Measurements from ENCODE around the gene NAA60.

NAA60 gene

DNA sequence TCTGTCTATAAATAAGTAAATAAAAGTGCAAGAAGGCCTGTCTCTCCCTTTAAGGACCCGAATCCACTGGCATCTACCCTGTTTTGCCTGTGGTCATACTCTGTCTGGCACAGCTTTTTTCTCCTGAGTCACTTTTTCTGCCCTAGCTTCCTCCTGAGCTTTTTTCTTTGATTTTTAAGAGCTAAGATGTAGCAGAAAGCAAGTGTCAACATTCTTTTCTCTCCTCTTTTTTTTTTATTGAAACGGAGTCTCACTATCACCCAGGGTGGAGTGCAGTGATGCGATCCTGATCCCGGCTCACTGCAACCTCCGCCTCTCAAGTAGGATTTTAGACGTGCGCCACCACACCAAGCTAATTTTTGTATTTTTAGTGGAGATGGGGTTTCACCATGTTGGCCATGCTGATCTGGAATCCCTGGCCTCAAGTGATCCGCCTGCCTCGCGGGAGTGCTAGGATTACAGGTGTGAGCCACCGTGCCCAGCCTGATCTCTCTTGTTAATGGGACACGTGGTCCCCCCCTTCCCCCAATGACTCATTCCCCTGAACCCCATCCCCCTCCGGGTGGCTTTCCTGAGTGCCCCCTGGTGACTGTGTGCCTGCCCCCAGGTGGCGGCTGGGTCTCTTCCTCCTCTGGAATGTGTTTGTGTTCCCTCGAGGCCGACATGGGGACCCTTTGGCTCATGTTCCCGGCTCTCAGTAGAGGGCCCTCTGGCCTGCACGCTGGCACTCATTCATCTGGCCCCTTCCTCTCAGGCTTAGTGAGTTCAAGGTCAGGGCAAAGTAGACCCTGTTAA is 37.6 kb downstream of the NAA60 start:
- DNase-seq (ENCODE audit: low read depth, low spot score), result no peak
- no peak overlapping the region for H3K4me3 ChIP-seq (ENCODE audit: low read depth, low read length)
- POLR2A ChIA-PET, result interaction anchor here (0.6 kb wide), 1 partner anchor 31 kb away, joined by 4 read pairs; no protein-coding TSS in a partner anchor
- CTCF ChIA-PET, result interaction anchor here (1.1 kb wide), 1 partner anchor 9 kb away, joined by 3 read pairs; no protein-coding TSS in a partner anchor
- TF ChIP-seq, protein P1, sequence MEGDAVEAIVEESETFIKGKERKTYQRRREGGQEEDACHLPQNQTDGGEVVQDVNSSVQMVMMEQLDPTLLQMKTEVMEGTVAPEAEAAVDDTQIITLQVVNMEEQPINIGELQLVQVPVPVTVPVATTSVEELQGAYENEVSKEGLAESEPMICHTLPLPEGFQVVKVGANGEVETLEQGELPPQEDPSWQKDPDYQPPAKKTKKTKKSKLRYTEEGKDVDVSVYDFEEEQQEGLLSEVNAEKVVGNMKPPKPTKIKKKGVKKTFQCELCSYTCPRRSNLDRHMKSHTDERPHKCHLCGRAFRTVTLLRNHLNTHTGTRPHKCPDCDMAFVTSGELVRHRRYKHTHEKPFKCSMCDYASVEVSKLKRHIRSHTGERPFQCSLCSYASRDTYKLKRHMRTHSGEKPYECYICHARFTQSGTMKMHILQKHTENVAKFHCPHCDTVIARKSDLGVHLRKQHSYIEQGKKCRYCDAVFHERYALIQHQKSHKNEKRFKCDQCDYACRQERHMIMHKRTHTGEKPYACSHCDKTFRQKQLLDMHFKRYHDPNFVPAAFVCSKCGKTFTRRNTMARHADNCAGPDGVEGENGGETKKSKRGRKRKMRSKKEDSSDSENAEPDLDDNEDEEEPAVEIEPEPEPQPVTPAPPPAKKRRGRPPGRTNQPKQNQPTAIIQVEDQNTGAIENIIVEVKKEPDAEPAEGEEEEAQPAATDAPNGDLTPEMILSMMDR (IDR thresholded peaks at IDR 0.05; ENCODE audit: insufficient read depth, low read length, missing control alignments), result no peak

DNA sequence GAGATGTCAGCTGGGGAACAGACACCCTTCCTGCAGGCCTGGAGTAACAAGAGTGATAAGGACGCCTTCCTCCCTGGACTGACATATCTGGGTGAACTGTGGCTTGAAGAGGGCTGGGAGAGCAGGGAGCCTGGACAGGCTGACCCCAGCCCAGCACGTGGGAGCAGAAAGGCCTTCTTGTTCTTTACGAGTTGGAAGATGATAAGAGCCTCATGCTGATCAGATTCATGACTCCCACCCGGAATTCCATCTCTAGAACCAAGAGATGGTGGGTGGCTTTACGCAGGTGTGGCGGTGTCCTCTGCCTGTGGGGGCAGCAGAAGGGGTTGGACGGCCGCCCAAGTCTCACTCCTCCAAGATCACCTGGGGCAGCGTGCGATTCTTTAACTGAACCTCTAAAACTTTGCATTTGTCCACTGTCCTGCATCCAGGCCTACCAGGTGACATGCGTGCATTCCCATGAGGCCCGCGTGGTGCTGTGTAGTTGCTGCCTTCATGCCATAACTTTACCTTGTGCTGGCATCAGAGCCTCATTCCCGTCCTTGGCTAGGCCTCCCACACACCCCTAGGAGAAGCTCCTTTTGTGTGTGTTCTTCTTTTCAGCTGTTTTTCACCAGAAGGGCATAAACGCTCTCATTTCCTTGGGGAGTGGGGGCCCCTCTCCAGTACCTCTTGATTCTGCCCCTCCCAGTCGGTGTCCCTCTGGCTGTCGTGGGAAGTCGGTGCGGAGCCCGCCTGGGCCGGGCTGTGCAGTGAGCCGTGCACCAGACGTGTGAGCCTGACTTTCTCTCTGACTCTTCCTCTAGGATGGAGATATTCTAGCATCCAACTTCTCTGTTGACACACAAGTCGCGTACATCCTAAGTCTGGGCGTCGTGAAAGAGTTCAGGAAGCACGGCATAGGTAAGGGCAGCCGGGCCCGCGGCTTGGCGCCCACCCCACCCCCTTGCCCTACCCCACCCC is 38.5 kb downstream of the NAA60 start:
- DNase-seq (ENCODE audit: low read depth, low spot score), result no peak
- POLR2A ChIA-PET, result no interaction called here
- CTCF ChIA-PET, result no interaction called here
- no peak overlapping the region for H3K4me3 ChIP-seq (ENCODE audit: low read depth, low read length)
- TF ChIP-seq, protein P1 (IDR thresholded peaks at IDR 0.05; ENCODE audit: insufficient read depth, low read length, missing control alignments), result no peak

DNA sequence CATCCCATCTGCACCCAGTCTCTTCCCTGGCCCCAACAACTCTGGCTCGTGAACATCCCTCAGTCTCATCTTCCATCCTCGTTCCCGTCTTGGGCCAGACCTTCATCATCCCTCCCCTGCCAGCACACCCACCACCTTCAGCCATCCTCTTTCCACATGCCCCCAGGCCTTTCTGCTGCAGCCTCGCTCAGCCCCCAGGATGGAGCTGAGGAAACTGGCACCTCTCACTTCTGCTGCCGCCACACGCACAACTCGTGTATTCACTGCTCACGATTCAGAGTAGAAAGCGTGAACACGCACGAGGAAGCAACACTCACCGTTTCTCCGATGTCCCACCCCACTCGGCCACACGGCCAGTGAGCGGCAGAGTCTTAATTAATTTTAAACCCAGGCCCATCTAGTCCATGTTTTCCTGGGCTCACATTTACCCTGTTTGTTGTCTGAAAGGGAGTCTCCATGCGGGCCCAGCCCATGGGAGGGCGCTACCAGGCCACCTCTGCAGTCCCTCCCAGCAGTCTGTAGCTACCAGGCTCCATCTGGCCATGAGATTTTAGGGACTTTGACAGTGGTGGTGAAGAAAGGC is 39.3 kb downstream of the NAA60 start:
- DNase-seq (ENCODE audit: low read depth, low spot score), result no peak
- ChIA-PET CTCF (interaction anchor here (1.4 kb wide), 1 partner anchor 12 kb away, joined by 3 read pairs; no protein-coding TSS in a partner anchor), POLR2A (no interaction called here)
- H3K4me3 ChIP-seq (ENCODE audit: low read depth, low read length), result no peak overlapping the region
- TF ChIP-seq, protein P1 (IDR thresholded peaks at IDR 0.05; ENCODE audit: insufficient read depth, low read length, missing control alignments), result no peak

DNA sequence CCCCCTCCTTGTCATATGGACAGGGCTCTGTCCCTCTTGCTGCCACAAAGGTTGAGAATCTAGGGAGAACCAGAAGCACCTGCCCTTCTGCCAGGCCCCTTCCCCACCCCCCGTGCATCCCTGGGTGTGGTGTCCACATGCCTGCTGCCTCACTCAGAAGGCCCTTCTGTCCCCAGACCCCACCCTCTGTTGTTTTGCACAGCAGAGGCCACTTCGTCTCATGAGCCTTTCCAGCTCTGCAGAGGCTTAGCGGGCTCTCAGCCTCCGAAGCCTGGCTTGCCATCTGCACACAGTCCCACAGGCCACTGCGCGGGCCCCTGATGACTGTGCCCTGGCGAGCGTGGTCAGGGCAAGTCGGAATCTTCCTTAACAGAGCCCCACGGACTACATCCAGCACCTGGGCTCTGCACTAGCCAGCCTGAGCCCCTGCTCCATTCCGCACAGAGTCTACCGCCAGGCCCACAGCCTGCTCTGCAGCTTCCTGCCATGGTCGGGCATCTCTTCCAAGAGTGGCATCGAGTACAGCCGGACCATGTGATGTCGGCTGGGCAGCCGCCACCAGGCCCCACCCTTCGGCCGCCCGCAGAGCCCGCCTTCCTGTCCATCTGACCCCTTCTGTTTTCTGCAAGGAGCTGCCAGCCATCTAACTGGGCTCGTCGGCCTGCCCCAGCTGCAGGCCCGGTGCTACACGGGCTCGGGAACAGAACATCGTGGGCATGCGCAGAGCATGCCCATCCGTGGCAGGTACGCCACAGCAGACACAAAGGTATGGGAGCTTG is 41.0 kb downstream of the NAA60 start:
- CTCF ChIA-PET, result interaction anchor here (1.0 to 1.4 kb wide), 2 partner anchors 10 to 20 kb away, joined by 3 read pairs; no protein-coding TSS in a partner anchor
- DNase-seq (ENCODE audit: low read depth, low spot score), result no peak
- TF ChIP-seq, protein P1 (IDR thresholded peaks at IDR 0.05; ENCODE audit: insufficient read depth, low read length, missing control alignments), result no peak
- POLR2A ChIA-PET, result no interaction called here
- no peak overlapping the region for H3K4me3 ChIP-seq (ENCODE audit: low read depth, low read length)

DNA sequence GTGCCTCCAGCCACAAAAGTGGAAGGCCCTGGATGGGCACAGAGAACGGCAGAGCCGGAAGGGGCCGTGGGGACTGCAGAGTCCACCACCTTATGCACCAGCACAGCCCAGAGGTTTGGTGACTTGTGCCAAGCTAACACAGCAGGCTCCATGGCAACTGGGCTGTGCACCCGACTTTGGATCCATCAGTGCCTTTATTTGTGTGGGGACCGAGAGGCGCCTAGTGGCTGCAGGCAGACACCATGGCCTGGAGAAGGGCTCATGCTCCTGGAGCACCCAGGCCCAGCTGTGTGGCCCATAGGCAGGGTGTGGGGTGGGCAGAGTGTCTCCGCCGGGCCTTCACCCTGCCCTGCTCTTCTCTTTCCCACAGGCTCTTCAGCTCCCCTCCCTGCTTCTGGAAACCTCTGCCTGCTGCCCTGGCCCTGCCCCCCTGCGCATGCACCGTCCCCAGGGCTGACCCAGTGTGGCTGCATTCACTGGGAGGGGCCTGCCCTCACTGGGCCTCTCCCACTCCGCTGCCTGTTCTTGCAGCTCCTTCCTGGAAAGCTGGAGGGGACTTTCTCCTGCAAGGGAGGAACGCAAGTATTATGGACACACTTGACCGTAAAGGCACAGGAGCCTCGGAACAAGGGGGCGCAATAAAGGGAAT is 41.7 kb downstream of the NAA60 start:
- DNase-seq (ENCODE audit: low read depth, low spot score), result no peak
- CTCF ChIA-PET, result interaction anchor here (1.0 kb wide), 1 partner anchor 21 kb away, joined by 3 read pairs; no protein-coding TSS in a partner anchor
- TF ChIP-seq, protein P1 (IDR thresholded peaks at IDR 0.05; ENCODE audit: insufficient read depth, low read length, missing control alignments), result no peak
- POLR2A ChIA-PET, result no interaction called here
- H3K4me3 ChIP-seq (ENCODE audit: low read depth, low read length), result no peak overlapping the region
